RWPE1 (cell line): ENCODE measurements around the gene ACOT7.

Experiments
- CTCF ChIA-PET: fragments of 350-600 bp; sonication (Branson Sonifier 250); formaldehyde crosslinking; extraction: SDS; loops from one replicate; lab custom pipeline; 2021; lab: Yijun Ruan, JAX
- POLR2A ChIA-PET: fragments of 400-600 bp; formaldehyde crosslinking; extraction: SDS; loops from one replicate; lab custom pipeline; 2020; ENCODE audit warnings: antibody characterized with exemption; ENCODE audit not compliant: low non-redundant PET; lab: Yijun Ruan, JAX
- DNase-seq: peaks from one replicate; pipeline ENCODE4 v3.0.0; 2012; ENCODE audit warnings: low spot score
- H3K27ac ChIP-seq: fragments of 450-650 bp; 2 replicates; pipeline ENCODE4 v1.5.1; 2017
- TF ChIP-seq, protein P1 (sequence below): fragments of 450-650 bp; conservative IDR thresholded peaks from 2 replicates; pipeline ENCODE4 v1.5.1; 2017; ENCODE audit warnings: low read depth, mild to moderate bottlenecking

ACOT7 gene

GRCh38 chr1:6332821-6333220 is 60.7 kb downstream of the ACOT7 start:
- POLR2A ChIA-PET, result no interaction called here
- peak overlapping the region; percentile 41 for H3K27ac ChIP-seq
- TF ChIP-seq, protein P1, sequence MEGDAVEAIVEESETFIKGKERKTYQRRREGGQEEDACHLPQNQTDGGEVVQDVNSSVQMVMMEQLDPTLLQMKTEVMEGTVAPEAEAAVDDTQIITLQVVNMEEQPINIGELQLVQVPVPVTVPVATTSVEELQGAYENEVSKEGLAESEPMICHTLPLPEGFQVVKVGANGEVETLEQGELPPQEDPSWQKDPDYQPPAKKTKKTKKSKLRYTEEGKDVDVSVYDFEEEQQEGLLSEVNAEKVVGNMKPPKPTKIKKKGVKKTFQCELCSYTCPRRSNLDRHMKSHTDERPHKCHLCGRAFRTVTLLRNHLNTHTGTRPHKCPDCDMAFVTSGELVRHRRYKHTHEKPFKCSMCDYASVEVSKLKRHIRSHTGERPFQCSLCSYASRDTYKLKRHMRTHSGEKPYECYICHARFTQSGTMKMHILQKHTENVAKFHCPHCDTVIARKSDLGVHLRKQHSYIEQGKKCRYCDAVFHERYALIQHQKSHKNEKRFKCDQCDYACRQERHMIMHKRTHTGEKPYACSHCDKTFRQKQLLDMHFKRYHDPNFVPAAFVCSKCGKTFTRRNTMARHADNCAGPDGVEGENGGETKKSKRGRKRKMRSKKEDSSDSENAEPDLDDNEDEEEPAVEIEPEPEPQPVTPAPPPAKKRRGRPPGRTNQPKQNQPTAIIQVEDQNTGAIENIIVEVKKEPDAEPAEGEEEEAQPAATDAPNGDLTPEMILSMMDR, result no peak
- CTCF ChIA-PET, result interaction anchor here (0.6 to 2.1 kb wide), 4 partner anchors 32 to 86 kb away, joined by 3 to 7 read pairs (median 4); no protein-coding TSS in a partner anchor
- DNase-seq, result no peak

DNA sequence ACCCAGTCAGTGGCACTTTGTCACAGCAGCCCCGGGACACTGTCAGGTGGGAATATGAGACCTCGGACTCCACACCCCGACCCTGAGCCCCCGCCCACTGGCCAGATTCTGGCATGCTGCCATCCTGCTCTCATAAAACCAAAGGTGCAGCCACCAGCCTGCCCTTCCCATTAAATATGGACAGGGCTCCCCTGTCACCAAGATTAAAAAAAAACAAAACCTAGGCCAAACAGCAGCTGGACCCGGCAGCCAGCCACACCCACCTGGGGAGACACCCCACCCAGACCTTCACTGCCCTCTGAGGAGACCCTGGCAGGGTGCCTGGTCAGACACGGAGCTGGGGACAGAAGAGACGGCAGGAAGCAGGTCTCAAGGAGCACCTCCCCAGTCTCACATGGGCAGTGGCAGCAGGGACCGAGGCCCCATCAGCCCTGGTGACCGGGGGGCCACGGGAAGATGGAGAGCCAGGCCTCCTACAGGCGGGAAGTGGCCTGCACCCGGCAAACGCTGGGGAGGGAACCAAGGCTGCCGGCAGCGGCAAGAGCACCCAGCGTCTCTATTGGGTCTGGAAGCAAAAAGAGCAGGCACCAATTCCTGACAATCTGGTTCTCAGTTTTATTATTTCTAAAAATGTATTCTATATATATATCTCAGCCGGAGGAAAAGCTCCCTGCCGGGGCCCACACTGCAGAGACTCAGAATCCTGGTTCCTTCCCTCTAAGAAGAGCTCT is 61.9 kb downstream of the ACOT7 start:
- ChIA-PET CTCF (interaction anchor here (0.7 to 1.0 kb wide), 3 partner anchors 31 to 53 kb away, joined by 3 to 4 read pairs (median 3); no protein-coding TSS in a partner anchor), POLR2A (no interaction called here)
- no peak for DNase-seq
- peak overlapping the region; percentile 73 for H3K27ac ChIP-seq
- TF ChIP-seq, protein P1, result no peak

DNA sequence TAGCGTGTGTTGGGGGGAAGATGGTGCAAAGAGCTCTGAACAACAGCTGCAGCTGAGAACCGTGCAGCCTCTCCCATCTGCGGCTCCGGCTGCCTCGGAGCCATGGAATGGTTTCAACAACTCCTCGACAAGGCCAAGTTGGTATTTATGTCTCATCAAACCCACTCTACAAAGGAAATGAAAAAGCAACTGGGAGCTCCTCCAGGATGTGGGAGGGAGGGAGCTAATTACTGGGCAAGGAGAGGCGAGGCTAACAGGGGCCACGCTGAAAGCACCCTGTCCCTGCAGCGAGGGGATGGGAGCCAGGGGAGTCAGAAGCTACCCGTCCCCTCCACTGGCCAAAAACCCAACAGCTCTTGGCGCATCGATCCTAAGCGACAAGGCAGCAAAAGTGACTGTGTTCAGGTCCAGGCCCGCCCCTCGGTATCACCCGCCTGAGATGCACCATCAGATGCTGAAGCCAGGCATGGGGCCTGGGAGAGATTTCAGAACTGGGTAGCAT is 63.1 kb downstream of the ACOT7 start:
- ChIA-PET CTCF (interaction anchor here (1.2 kb wide), 1 partner anchor 84 kb away, joined by 3 read pairs; no protein-coding TSS in a partner anchor), POLR2A (no interaction called here)
- TF ChIP-seq, protein P1, result no peak
- peak overlapping the region; percentile 73 for H3K27ac ChIP-seq
- DNase-seq, result no peak

DNA sequence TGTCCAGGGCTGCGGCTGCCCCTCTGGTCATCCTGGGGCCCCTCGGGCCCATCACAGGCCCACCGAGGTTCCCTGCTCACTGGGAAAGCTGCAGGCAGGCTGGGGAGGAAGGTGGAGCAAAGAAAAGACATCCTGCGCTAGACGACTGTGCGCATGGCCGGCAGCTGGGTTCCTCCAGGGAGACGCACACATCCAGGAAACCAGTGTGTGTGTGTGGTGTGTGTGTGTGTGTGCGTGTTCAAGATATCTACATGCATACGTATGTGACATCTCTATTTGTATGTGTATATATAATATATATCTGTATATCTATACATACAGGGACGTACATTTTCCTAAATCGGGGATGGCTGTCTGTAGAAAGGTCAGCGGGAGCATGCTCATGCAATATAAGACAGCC is 63.7 kb downstream of the ACOT7 start:
- TF ChIP-seq, protein P1, result no peak
- CTCF ChIA-PET, result interaction anchor here (0.8 to 1.2 kb wide), 2 partner anchors 28 to 84 kb away, joined by 3 to 4 read pairs; no protein-coding TSS in a partner anchor
- peak overlapping the region; percentile 73 for H3K27ac ChIP-seq
- POLR2A ChIA-PET, result no interaction called here
- no peak for DNase-seq

DNA sequence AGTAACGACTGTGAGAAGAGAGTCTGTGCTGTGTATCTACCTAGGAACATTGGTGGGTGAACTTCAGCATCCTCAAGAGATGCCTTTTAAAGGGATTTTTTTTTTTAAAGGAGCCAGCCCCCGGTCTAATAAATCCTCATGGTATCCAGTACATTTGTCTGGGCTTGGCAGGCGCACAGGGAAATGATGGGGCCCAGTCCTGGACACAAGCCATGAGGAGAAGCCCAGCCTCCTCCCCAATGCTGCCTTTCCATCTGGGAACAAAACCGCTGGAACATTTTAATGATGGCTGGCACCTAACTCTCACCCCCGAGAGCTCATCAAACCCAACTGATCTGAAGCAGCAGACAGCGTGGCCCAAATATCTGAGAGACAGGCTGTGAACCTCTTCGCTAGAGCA is 64.2 kb downstream of the ACOT7 start:
- ChIA-PET POLR2A (no interaction called here), CTCF (interaction anchor here (0.8 kb wide), 1 partner anchor 28 kb away, joined by 4 read pairs; no protein-coding TSS in a partner anchor)
- H3K27ac ChIP-seq, result peak overlapping the region; percentile 73
- TF ChIP-seq, protein P1, result no peak
- DNase-seq, result no peak

- ChIA-PET CTCF (interaction anchor here (0.8 kb wide), 1 partner anchor 14 kb away, joined by 3 read pairs; no protein-coding TSS in a partner anchor), POLR2A (no interaction called here)
- peak overlapping the region; percentile 73; the same call in 1 of the 2 replicates for H3K27ac ChIP-seq
- TF ChIP-seq, protein P1, result no peak
- DNase-seq, result no peak
These were observed 64.9 kb downstream of the ACOT7 start for GRCh38 chr1:6328696-6329095.
